Muscle of leg (tissue), 16 donors: Measurements from ENCODE around the gene GTPBP2. TPM values are rescaled to one million over a fixed set of nuclear protein-coding genes. Genes with fewer than 3 reads are reported as not detected.

Experiments
- DNase-seq: peaks from one replicate; pipeline ENCODE4 v3.0.0; 2013
- H3K27ac ChIP-seq: one replicate; pipeline ENCODE4 v1.5.1; 2013; ENCODE audit warnings: mild to moderate bottlenecking, low read length, control low read depth
- H3K27me3 ChIP-seq: one replicate; pipeline ENCODE4 v1.6.1; 2013; ENCODE audit warnings: low read length; ENCODE audit not compliant: control insufficient read depth, insufficient read depth
- H3K36me3 ChIP-seq: one replicate; pipeline ENCODE4 v1.6.1; 2013; ENCODE audit warnings: low read length; ENCODE audit not compliant: control insufficient read depth, insufficient read depth
- H3K4me1 ChIP-seq: one replicate; pipeline ENCODE4 v1.6.1; 2013; ENCODE audit warnings: low read length; ENCODE audit not compliant: control insufficient read depth, insufficient read depth
- H3K4me3 ChIP-seq: one replicate; pipeline ENCODE4 v1.5.1; 2013; ENCODE audit warnings: low read length, control low read depth
- H3K9me3 ChIP-seq: replicated peaks from 2 replicates; pipeline ENCODE4 v1.6.1; 2013; ENCODE audit warnings: low read depth, low read length; ENCODE audit not compliant: control insufficient read depth
- WGBS: methylation state at CpG from one replicate; pipeline ENCODE4 v1.1.5; 2013; ENCODE audit warnings: missing lambda C conversion rate; ENCODE audit not compliant: insufficient coverage; 5-methylcytosine and 5-hydroxymethylcytosine counted together
- long read RNA-seq, 11 donors: transcript quantifications; one replicate each; lab custom pipeline, GENCODE V29; 2026
- polyA plus RNA-seq, 8 donors: library from polyadenylated mRNA; unstranded; fragments of 120-200 nt; gene quantifications; one replicate each; pipeline versions ENCODE4 v1.2.1 to v1.2.3, GENCODE V29; 2013; ENCODE audit warnings: inconsistent platforms in 1 of 8, low replicate concordance in 1 of 8; ENCODE audit not compliant: insufficient read length in 8 of 8, insufficient read depth in 1 of 8
- total RNA-seq: library from RNA; stranded (reverse); fragments of 120-200 nt; gene quantifications from one replicate; pipeline ENCODE4 v1.2.4, GENCODE V29; 2013

GTPBP2 gene
- 33.5 TPM for total RNA-seq
- polyA plus RNA-seq: 10 to 100 TPM; 31.2 to 44.8 (median 37.7) TPM
- long read RNA-seq, donor 1, partial matches to known transcripts: 0 of 1 reads
- long read RNA-seq, donor 1, other reads (novel, unspliced or antisense): 0 of 1 reads
- long read RNA-seq, donor 2: 0 reads
- long read RNA-seq, donor 3, partial matches to known transcripts: 0 of 2 reads
- long read RNA-seq, donor 3, other reads (novel, unspliced or antisense): 0 of 2 reads
- long read RNA-seq, donor 4, partial matches to known transcripts: 0 of 2 reads
- long read RNA-seq, donor 4, other reads (novel, unspliced or antisense): 0 of 2 reads
- long read RNA-seq, donor 5, partial matches to known transcripts: 0 of 2 reads
- long read RNA-seq, donor 5, other reads (novel, unspliced or antisense): 0 of 2 reads
- long read RNA-seq, donor 6, transcript GTPBP2-202 (12 exons, 2,933 nt): major isoform, 6 of 6 reads
- long read RNA-seq, donor 6, partial matches to known transcripts: 0 of 6 reads
- long read RNA-seq, donor 6, other reads (novel, unspliced or antisense): 0 of 6 reads
- long read RNA-seq, donor 7, partial matches to known transcripts: 7 of 8 reads
- long read RNA-seq, donor 7, other reads (novel, unspliced or antisense): 0 of 8 reads
- long read RNA-seq, donor 8, partial matches to known transcripts: 8 of 8 reads
- long read RNA-seq, donor 8, other reads (novel, unspliced or antisense): 0 of 8 reads
- long read RNA-seq, donor 9: 0 reads
- long read RNA-seq, donor 10, partial matches to known transcripts: 0 of 2 reads
- long read RNA-seq, donor 10, other reads (novel, unspliced or antisense): 0 of 2 reads
- long read RNA-seq, donor 11, partial matches to known transcripts: 18 of 18 reads
- long read RNA-seq, donor 11, other reads (novel, unspliced or antisense): 0 of 18 reads

GRCh38 chr6:43629104-43629504 lies at the start of gene GTPBP2:
GTPBP2 (minus strand) TSS chr6:43629264; CDS start chr6:43629162, 102 bp downstream.
- H3K27me3 ChIP-seq: no peaks in the 10 kb centered on the region
- H3K4me3 ChIP-seq: peak within 1 kb of the TSS; percentile 94
- peak within 1 kb of the TSS; percentile 100 for H3K27ac ChIP-seq
- DNase-seq: peak; percentile 100
- H3K36me3 ChIP-seq: peaks cover 31% of the 10 kb centered on the region
- H3K4me1 ChIP-seq: peaks cover 33% of the 10 kb centered on the region
- H3K9me3 ChIP-seq: no peaks in the 10 kb centered on the region
- 0% methylated on average over 30 of the region's 46 CpGs for WGBS

DNA sequence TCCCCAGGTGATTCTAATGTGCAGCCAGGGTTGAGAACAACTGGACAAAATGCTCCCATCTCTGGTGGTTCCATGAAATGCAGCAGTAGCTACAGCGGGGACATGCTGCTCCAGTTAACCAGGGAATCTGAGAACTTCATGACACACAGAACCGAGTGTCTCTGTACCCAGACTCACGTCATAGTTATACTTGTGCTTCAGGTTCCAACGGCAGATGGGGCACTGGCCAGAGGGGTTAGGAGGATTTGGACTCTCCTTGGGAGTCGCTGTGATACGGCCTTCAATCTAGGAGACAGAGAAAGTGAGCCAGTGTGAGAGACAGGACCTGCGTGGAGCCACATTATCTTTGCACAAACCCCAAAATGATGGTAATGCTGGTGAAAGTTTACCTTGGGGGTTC lies 49.3 kb upstream of the GTPBP2 start:
- Histone ChIP-seq H3K27me3 (no peaks in the 10 kb centered on the region), H3K4me3 (no peak overlapping the region), H3K9me3 (no peaks in the 10 kb centered on the region), H3K4me1 (peaks cover 22% of the 10 kb centered on the region), H3K36me3 (peaks cover 90% of the 10 kb centered on the region), H3K27ac (no peak overlapping the region)
- no peak for DNase-seq
- WGBS: 86% methylated on average over 7 of the region's 7 CpGs

GRCh38 chr6:43677759-43678158 lies 48.7 kb upstream of the GTPBP2 start:
- WGBS: 69% methylated on average over 3 of the region's 7 CpGs
- DNase-seq: no peak
- Histone ChIP-seq H3K27ac (no peak overlapping the region), H3K9me3 (no peaks in the 10 kb centered on the region), H3K4me3 (no peak overlapping the region), H3K27me3 (no peaks in the 10 kb centered on the region), H3K4me1 (peaks cover 21% of the 10 kb centered on the region), H3K36me3 (peaks cover 90% of the 10 kb centered on the region)

GRCh38 chr6:43676962-43677606 lies 48.0 kb upstream of the GTPBP2 start:
- no peak for DNase-seq
- Histone ChIP-seq H3K4me1 (peaks cover 24% of the 10 kb centered on the region), H3K27me3 (no peaks in the 10 kb centered on the region), H3K9me3 (no peaks in the 10 kb centered on the region), H3K27ac (no peak overlapping the region), H3K36me3 (peaks cover 92% of the 10 kb centered on the region), H3K4me3 (no peak overlapping the region)
- 72% methylated on average over 5 of the region's 7 CpGs for WGBS

DNA sequence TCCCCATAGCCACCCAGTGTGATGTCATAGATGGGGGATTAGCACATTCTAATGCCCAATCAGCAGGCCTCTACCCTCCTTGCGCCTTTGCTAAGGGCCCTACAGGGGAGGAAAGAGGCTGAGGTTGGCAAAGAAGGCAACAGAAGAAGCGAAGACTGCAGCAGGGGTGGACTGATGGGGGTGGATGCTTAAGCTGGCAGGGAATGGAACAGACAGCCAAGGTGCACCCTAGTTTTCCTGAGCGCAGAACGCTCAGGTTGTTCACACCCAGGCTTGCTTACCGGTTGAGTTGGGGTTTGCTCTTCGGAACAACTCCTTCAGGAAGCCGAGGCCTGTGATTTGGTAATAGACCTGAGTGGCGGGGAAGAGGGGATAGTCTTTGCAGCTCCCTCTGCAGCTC lies 45.9 kb upstream of the GTPBP2 start:
- Histone ChIP-seq H3K36me3 (peaks cover 92% of the 10 kb centered on the region), H3K9me3 (no peaks in the 10 kb centered on the region), H3K27me3 (no peaks in the 10 kb centered on the region), H3K27ac (no peak overlapping the region), H3K4me3 (no peak overlapping the region), H3K4me1 (peaks cover 40% of the 10 kb centered on the region)
- no peak for DNase-seq
- 91% methylated on average over 8 of the region's 8 CpGs for WGBS

GRCh38 chr6:43674291-43674690 lies 45.2 kb upstream of the GTPBP2 start:
- H3K27ac ChIP-seq: no peak overlapping the region
- WGBS: no CpG with 5 or more reads among the region's 2 CpGs
- no peak for DNase-seq
- peaks cover 47% of the 10 kb centered on the region for H3K4me1 ChIP-seq
- peaks cover 89% of the 10 kb centered on the region for H3K36me3 ChIP-seq
- H3K27me3 ChIP-seq: no peaks in the 10 kb centered on the region
- H3K9me3 ChIP-seq: no peaks in the 10 kb centered on the region
- no peak overlapping the region for H3K4me3 ChIP-seq

DNA sequence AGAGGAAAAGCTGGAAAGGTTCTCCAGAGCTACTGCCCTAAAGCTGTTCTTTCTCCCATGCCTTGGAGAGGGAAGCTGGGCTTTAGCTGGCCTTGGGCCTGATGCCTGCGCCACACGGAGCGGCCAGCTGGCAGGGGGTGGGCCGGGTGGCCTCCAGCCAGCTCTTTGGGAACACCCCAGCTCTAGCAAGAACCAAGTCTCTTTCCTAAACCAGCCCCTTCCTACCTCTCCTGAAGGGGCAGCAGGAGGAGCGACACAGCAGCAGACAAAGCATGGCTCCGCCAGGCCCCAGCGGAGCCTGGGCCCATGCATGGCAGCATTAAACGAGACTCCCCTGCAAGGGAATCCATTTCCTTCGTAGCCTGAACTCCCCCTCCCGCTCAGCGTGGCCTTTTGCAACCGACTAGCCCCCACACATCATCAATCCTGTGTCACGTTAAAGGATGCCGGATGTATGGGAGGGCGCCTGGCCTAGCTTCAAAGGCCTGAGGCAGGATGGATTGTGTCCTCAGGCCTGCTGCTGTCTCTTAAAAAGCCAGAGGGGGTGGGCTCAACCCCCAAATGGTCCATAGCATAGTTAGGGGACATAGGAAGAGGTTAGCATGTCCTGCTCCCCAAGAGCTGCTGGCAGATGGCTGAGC lies 44.5 kb upstream of the GTPBP2 start:
- 78% methylated on average over 6 of the region's 15 CpGs for WGBS

GRCh38 chr6:43671801-43672690 lies 43.0 kb upstream of the GTPBP2 start:
- Histone ChIP-seq H3K4me3 (no peak overlapping the region), H3K4me1 (peaks cover 67% of the 10 kb centered on the region), H3K36me3 (peaks cover 67% of the 10 kb centered on the region), H3K9me3 (no peaks in the 10 kb centered on the region), H3K27ac (peak overlapping the region; percentile 20), H3K27me3 (no peaks in the 10 kb centered on the region)
- WGBS: 97% methylated on average over 9 of the region's 16 CpGs
- DNase-seq: no peak

More for the DNA sequence above, 44.5 kb upstream of the GTPBP2 start:
- Histone ChIP-seq H3K27ac (peak overlapping the region; percentile 58), H3K27me3 (no peaks in the 10 kb centered on the region), H3K4me1 (peaks cover 54% of the 10 kb centered on the region), H3K4me3 (no peak overlapping the region), H3K9me3 (no peaks in the 10 kb centered on the region), H3K36me3 (peaks cover 82% of the 10 kb centered on the region)
- DNase-seq: peak; percentile 61
